Measurements from ENCODE around the gene CYP19A1. TPM values are rescaled to one million over a fixed set of nuclear protein-coding genes. Genes with fewer than 3 reads are reported as not detected.

The CYP19A1 gene
- total and polyA plus RNA-seq, 9 of the 15 experiments (the other 6 are each of a cell fraction or from before 2014, with no cell fraction given): 0.16 to 0.63 (median 0.47) TPM; not detected in 3

- no TSS peak for BruUV-seq (replicated peaks)
- intact Hi-C loops (cut with micrococcal nuclease) (no loop called here), in situ Hi-C loops (cut with MboI) (no loop called here)
- no peaks in the 10 kb centered on the region for H3K4me1 ChIP-seq (replicated peaks in 1 of 2; ENCODE audit: control insufficient read depth in 2 of 2, insufficient read depth in 2 of 2, low read length in 2 of 2)
- WGBS (ENCODE audit: insufficient coverage, low coverage, missing lambda C conversion rate): 3% methylated on average over 4 of the region's 4 CpGs
- DNase-seq (ENCODE audit: extremely low read depth in 1 of 4, low spot score in 3 of 4) (no peak), ATAC-seq (no peak), FAIRE-seq (no peak)
- no peak overlapping the region for H3K9ac ChIP-seq (ENCODE audit: insufficient read depth in 1 of 2, low read depth in 2 of 2, low read length in 2 of 2)
- no peaks in the 10 kb centered on the region for H3K79me2 ChIP-seq (ENCODE audit: control insufficient read depth, insufficient read depth, low read length)
- ChIA-PET POLR2A (no interaction called here), CTCF (ENCODE audit: low intra/inter-chr PET ratio) (no interaction called here)
- no peaks in the 10 kb centered on the region for H3K9me3 ChIP-seq (replicated peaks; ENCODE audit: control insufficient read depth, insufficient read depth, low read depth, low read length)
- no peak overlapping the region for H2AFZ ChIP-seq (ENCODE audit: low read depth, low read length)
- H4K20me1 ChIP-seq (replicated peaks; ENCODE audit: control insufficient read depth, insufficient read depth, low read length): no peaks in the 10 kb centered on the region
- H3K27me3 ChIP-seq (ENCODE audit: control insufficient read depth in 2 of 2, insufficient read depth in 2 of 2, low read length in 2 of 2): peaks cover 7 to 48% of the 10 kb centered on the region in 2 experiments; a peak in 4 of 5 replicates
- H3K27ac ChIP-seq (ENCODE audit: extremely low read depth, low read depth, low read length): no peak overlapping the region
- H3K4me2 ChIP-seq (ENCODE audit: insufficient read depth, low read length): no peak overlapping the region
- no peak for TF ChIP-seq E2F8 (IDR thresholded peaks at IDR 0.05; ENCODE audit: low read depth, partially characterized antibody)
- no peak for TF ChIP-seq LEF1 (IDR thresholded peaks at IDR 0.05)
- no peak for TF ChIP-seq DLX4 (CRISPR knock-in tag; IDR thresholded peaks at IDR 0.05)
- TF ChIP-seq ZBTB12 (CRISPR knock-in tag; IDR thresholded peaks at IDR 0.05): no peak
- TF ChIP-seq EP400 (IDR thresholded peaks at IDR 0.05): no peak
- TF ChIP-seq DIDO1 (tag; IDR thresholded peaks at IDR 0.05; ENCODE audit: low read depth): no peak
- TF ChIP-seq ZNF551 (CRISPR knock-in tag; IDR thresholded peaks at IDR 0.05): no peak
- no peak for TF ChIP-seq MTF1 (CRISPR knock-in tag; IDR thresholded peaks at IDR 0.05; ENCODE audit: borderline replicate concordance)
- no peak for TF ChIP-seq ZNF717 (CRISPR knock-in tag; IDR thresholded peaks at IDR 0.05)
- no peak for TF ChIP-seq ZNF445 (CRISPR knock-in tag; IDR thresholded peaks at IDR 0.05; ENCODE audit: low read depth)
- TF ChIP-seq ZNF77 (CRISPR knock-in tag; IDR thresholded peaks at IDR 0.05): no peak
- no peak for TF ChIP-seq CHAMP1 (IDR thresholded peaks at IDR 0.05)
- TF ChIP-seq FOXJ3 (CRISPR knock-in tag; IDR thresholded peaks at IDR 0.05): no peak
- TF ChIP-seq DDX20 (tag; IDR thresholded peaks at IDR 0.05; ENCODE audit: low read depth): no peak
- no peak for TF ChIP-seq ZNF282 (CRISPR knock-in tag; IDR thresholded peaks at IDR 0.05)
- TF ChIP-seq GATAD2B (IDR thresholded peaks at IDR 0.05; ENCODE audit: borderline replicate concordance): no peak
- TF ChIP-seq ESRRA (IDR thresholded peaks at IDR 0.05; ENCODE audit: borderline replicate concordance, low read depth): no peak
- H3K4me3 ChIP-seq: no peak overlapping the region
- H3K9me1 ChIP-seq (ENCODE audit: control insufficient read depth, insufficient read depth, low read length): no peaks in the 10 kb centered on the region
- H3K36me3 ChIP-seq (ENCODE audit: control insufficient read depth, insufficient read depth, low read length): no peaks in the 10 kb centered on the region
Measured at GRCh38 chr15:51290720-51291119, 47.7 kb downstream of the CYP19A1 start.

Data from K562 (cell line).